GM04503 (cell line): ENCODE data around the gene MYO1C.
"Not testable (repeated sequence)": the region's sequence is repeated elsewhere in the genome, so short reads cannot be mapped to it uniquely, and the experiment has no call there.

Experiments used
- DNase-seq: peaks from one replicate; pipeline ENCODE4 v3.0.0-alpha.2; 2012; ENCODE audit warnings: low read depth

The MYO1C gene, protein sequence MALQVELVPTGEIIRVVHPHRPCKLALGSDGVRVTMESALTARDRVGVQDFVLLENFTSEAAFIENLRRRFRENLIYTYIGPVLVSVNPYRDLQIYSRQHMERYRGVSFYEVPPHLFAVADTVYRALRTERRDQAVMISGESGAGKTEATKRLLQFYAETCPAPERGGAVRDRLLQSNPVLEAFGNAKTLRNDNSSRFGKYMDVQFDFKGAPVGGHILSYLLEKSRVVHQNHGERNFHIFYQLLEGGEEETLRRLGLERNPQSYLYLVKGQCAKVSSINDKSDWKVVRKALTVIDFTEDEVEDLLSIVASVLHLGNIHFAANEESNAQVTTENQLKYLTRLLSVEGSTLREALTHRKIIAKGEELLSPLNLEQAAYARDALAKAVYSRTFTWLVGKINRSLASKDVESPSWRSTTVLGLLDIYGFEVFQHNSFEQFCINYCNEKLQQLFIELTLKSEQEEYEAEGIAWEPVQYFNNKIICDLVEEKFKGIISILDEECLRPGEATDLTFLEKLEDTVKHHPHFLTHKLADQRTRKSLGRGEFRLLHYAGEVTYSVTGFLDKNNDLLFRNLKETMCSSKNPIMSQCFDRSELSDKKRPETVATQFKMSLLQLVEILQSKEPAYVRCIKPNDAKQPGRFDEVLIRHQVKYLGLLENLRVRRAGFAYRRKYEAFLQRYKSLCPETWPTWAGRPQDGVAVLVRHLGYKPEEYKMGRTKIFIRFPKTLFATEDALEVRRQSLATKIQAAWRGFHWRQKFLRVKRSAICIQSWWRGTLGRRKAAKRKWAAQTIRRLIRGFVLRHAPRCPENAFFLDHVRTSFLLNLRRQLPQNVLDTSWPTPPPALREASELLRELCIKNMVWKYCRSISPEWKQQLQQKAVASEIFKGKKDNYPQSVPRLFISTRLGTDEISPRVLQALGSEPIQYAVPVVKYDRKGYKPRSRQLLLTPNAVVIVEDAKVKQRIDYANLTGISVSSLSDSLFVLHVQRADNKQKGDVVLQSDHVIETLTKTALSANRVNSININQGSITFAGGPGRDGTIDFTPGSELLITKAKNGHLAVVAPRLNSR

DNA sequence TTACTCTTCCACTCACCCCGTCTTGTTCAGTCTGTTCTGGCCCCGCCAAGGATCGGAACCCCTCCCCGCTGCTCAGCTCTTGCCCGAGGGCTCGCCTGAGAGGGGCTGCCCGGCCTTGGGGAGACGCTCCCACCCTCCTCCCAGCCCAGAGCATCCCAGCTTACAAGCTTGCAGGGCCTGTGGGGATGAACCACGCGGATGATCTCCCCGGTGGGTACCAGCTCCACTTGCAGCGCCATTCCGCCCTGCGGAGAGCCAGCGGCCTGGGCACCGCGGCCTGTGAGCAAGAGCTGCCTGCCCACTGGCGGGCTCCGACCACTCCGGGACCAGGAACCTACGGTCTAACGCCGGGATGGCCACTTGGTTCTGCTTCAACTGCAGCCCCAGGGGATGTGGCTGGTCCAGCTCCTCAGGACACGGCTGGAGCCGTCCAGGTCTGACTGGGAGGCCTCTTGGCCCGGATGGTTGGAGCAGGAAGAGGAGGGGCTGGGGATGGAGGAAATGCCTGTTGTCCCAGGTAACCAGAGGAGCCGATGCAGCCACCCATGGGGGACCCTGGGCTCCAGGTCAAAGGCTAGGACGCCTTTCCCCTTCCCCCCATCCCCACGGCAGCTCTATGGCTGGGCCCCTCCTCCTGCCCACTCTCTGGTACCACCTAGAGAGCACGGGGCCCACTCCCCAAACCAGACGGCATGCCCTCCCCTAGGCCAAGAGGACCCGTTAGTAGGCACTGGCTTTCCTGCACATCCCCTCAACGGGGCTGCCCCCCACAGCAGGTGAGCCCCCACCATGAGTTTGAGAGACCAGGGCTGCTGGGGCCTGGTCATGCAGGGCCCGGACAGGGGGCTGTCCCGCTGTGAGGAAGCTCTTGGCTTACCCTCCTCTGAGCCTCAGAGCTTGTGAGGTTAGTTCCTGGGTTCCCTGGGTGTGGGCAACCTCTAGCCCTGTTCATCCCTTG, at the start of gene MYO1C:
MYO1C (minus strand) TSS at position 438 of the 958 bp plus-strand sequence; CDS start at position 239, 199 bp downstream.
- no peak for DNase-seq

DNA sequence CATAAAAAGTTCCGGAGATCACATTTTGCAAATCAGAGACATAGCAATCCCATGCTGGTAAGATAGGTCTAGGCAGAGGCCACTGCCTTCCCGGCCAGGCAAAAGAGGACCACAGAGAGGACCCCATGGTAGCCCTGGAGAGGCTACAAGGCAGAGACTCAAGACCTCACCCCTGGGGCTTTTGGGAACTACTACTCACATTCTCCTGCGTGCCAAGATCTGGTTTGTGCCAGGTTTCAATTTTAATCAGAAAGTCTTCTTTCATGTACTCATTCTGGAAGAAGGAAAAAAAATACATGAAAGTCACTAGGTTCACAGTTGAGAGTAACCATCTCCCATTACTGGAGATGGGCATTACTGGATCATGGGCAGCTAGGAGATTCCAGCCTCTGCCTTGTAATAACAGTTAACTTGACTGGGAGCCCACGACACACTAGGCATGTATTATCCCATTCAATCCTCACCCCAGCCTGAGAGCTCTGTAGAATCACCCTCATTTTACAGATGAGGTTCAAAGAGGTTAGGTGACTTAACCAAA, 49.0 kb upstream of the MYO1C start:
- no peak for DNase-seq

DNA sequence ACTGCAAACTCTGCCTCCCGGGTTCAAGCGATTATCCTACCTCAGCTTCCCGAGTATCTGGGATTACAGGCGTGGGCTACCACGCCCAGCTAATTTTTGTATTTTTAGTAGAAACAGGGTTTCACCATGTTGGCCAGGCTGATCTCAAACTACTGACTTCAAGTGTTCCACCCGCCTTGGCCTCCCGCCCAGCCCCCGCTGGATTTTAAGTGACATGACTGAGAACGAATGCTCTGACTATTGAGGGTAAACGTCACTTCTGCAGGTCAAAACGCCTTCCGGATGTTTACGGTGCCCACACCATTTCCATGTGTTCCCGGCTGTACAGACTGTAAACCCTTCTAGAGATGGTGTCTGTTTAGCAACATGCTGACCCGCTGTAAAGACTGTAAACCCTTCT, 47.3 kb upstream of the MYO1C start:
- DNase-seq = no peak

DNA sequence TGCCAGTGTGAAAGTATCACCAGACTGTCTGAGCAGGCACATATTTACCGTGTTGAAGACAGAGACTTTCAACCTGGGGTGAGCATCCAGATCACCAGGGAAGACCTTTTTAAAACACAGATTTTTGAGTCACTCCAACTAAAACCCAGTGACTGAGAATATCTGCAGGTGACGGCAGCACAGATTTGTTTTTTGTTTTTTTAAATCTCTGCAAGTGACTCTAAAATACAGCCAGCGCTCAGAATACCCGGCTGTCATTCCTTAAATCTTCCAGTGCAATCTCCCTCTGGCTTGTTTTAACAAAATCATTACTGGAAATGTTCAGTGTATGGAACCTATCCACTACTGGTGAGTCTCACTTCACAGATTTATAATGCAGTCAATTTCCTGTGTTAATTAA, 43.3 kb upstream of the MYO1C start:
- no peak for DNase-seq

DNA sequence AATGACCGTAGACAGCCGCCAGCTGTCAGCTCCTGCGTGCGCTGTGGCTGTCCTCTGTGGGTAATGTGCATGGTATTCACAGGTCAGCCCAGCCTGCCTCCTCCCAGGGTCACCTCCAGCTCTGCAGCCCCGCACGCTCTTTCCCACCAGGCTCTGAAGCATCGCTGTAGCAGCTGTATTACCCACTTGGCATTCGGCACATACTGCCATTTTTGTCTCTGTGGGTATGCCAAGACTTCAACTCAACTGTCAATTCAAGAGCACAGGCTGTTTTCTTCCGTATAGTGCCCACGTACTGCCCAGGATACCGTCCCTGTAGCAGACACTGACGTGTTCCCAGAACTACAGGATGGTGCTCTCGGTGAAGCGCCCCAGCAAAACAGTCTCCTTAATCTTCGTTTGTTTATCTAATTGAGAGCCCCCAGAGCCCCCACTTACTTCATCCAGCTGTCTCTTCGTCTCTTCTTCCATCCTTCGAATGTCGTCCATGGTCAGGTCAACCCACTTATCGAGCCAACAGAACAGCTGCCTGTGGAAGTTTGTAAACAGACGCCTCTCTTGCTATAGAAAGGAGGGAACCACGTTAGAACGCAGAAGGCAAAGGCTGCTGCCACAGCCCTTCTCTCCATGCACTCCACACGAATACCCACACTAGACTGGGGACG, 41.3 kb upstream of the MYO1C start:
- no peak for DNase-seq

GRCh38 chr17:1532836-1533602, 40.5 kb upstream of the MYO1C start:
- DNase-seq = no peak

DNA sequence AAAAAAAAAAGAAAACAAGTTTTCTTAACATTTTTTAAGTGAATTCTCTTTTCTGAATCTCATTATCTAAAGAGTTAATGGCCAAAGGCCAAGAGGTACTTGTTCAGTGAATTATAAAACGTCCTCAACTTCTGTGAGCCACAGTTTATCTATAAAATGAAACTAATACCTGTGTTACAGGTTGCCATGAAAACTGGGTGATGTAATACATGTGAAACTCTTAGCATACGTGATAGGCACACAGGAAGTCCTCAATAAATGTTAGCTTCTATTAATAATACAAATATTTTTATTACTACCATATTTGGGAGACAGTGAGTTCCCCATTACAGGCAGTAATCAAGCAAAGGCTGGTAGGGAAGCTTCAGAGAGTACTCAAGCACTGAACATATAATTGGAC, 37.4 kb upstream of the MYO1C start:
- DNase-seq = no peak

GRCh38 chr17:1526876-1527275, 34.4 kb upstream of the MYO1C start:
- not testable (repeated sequence) for DNase-seq

GRCh38 chr17:1522626-1523025, 30.1 kb upstream of the MYO1C start:
- no peak for DNase-seq

- DNase-seq = no peak
Observed at GRCh38 chr17:1521086-1521640, 28.7 kb upstream of the MYO1C start.

GRCh38 chr17:1519678-1520077, 27.2 kb upstream of the MYO1C start:
- DNase-seq = no peak

- no peak for DNase-seq
Observed at GRCh38 chr17:1518410-1518809, 25.9 kb upstream of the MYO1C start.

DNA sequence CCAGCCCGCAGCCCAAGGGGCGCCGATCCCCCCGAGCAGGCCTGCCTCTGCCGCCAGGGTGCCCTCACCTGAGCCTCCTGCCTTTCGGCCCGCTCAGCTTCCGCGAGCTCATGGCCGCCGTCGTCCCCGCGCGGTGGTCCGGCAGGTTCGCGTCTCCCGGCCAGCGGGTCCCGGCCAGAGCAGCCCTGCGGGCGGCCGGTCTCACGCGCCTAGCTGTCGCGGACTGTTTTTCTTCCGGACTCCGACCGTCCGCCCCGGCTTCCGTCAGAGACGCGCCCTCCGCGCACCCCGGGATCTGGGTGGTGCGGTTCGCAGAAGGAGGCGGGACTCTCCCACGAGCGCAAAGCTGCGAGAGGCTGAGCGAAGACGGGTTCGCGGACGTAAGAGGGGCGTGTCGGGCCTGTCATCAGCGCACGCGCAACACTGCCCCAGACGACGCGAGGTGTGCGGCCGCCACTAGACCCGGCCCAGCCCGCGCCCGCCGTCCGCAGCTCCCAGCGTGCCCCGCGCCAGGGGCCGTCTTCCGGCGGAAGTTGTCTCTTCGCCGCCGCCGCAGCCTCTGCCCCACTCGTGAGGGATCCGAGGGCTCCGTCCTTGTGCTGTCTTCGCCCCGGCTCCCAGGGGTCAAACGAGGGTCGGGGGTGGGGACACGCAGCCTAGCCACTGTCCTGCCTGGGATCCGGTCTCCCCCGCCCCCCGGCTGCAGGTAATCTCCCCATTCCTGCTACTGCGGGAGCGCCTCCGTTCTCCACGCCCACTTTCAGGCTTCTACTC, 24.1 kb upstream of the MYO1C start, which contains the start of gene INPP5K:
INPP5K (minus strand) TSS at position 225 of the 774 bp plus-strand sequence; CDS start at position 112, 113 bp downstream.
- peak; percentile 85 for DNase-seq

- DNase-seq = peak; percentile 63
Observed at GRCh38 chr17:1515640-1516387, 23.3 kb upstream of the MYO1C start.

DNA sequence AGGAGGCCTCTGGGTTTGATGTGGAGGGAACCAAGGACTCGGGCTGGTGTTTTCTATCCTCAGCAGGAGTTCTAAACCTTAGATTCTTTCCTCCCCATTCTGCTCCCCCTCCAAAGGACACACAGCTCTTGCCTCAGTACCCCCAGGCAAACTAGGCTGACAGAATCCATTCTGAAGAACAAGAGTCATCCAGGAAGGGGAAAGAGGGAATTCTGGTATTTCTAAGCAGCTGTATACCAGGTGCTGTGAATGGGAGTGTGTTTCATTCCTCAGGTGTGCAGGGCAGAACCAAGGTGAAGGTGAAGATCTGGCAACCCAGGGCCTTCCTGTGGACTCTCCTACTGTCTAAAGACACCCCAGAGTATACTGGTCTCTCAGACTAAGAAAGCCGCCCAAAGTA, 19.9 kb upstream of the MYO1C start:
- no peak for DNase-seq

DNA sequence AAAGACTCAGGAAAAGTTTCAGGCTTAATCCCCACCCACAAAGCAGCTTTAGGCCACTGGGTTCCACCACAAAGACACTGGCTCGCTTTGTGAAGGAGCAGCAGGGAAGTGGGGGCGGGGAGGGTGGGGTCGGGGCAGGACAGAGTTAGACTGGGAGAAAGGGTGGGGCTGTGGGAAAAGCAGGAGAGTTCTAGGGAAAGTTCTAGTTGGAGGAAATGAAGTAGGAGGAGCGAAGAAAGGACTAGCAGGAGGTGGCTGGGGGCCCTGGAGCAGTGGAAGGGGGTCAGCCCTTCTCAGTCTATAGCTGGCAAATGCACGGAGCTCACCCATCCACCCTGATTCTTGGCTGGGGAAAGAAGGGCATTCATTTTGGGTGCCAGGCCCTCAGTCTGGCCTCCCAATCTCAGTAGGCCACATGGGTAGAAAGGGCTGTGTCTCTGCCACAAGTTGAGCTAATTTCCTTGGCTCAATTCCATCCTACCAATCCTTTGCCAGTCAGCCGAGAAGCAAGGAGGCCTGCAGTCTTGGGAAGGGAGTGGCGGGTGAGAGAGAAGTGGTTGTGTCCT, 19.4 kb upstream of the MYO1C start:
- DNase-seq = no peak

- DNase-seq = no peak
Observed at GRCh38 chr17:1511290-1511689, 18.8 kb upstream of the MYO1C start.
